Measurements from ENCODE around the gene FRS2.

FRS2 gene

GRCh38 chr12:69610729-69611128 is 140.5 kb downstream of the FRS2 start, which contains the start of gene LRRC10:
Gene LRRC10, minus strand, starts transcription at chr12:69610907. Its CDS starts 69 bp downstream, at chr12:69610838.
- DNase-seq (ENCODE audit: low read depth), result no peak
- TF ChIP-seq CTCF (IDR thresholded peaks at IDR 0.05; ENCODE audit: insufficient read depth, low read depth, low read length, missing control alignments), result no peak
- no peak within 1 kb of the TSS for H3K4me3 ChIP-seq (ENCODE audit: low read length)

GRCh38 chr12:69613351-69613750 is 143.2 kb downstream of the FRS2 start:
- H3K4me3 ChIP-seq (ENCODE audit: low read length), result no peak overlapping the region
- no peak for DNase-seq (ENCODE audit: low read depth)
- TF ChIP-seq CTCF (IDR thresholded peaks at IDR 0.05; ENCODE audit: insufficient read depth, low read depth, low read length, missing control alignments), result no peak

GRCh38 chr12:69616025-69616424 is 145.8 kb downstream of the FRS2 start:
- no peak overlapping the region for H3K4me3 ChIP-seq (ENCODE audit: low read length)
- DNase-seq (ENCODE audit: low read depth), result no peak
- no peak for TF ChIP-seq CTCF (IDR thresholded peaks at IDR 0.05; ENCODE audit: insufficient read depth, low read depth, low read length, missing control alignments)

GRCh38 chr12:69619050-69619449 is 148.9 kb downstream of the FRS2 start:
- H3K4me3 ChIP-seq (ENCODE audit: low read length), result no peak overlapping the region
- TF ChIP-seq CTCF (IDR thresholded peaks at IDR 0.05; ENCODE audit: insufficient read depth, low read depth, low read length, missing control alignments), result no peak
- DNase-seq (ENCODE audit: low read depth), result no peak

GRCh38 chr12:69620077-69620476 is 149.9 kb downstream of the FRS2 start:
- TF ChIP-seq CTCF (IDR thresholded peaks at IDR 0.05; ENCODE audit: insufficient read depth, low read depth, low read length, missing control alignments), result no peak
- H3K4me3 ChIP-seq (ENCODE audit: low read length), result no peak overlapping the region
- no peak for DNase-seq (ENCODE audit: low read depth)

GRCh38 chr12:69620921-69621320 is 150.7 kb downstream of the FRS2 start:
- H3K4me3 ChIP-seq (ENCODE audit: low read length), result no peak overlapping the region
- no peak for DNase-seq (ENCODE audit: low read depth)
- TF ChIP-seq CTCF (IDR thresholded peaks at IDR 0.05; ENCODE audit: insufficient read depth, low read depth, low read length, missing control alignments), result no peak

- no peak for TF ChIP-seq CTCF (IDR thresholded peaks at IDR 0.05; ENCODE audit: insufficient read depth, low read depth, low read length, missing control alignments)
- no peak overlapping the region for H3K4me3 ChIP-seq (ENCODE audit: low read length)
- no peak for DNase-seq (ENCODE audit: low read depth)
Measured at GRCh38 chr12:69621551-69621950, 151.4 kb downstream of the FRS2 start.
